ENCODE results near the gene KCNIP3.

Gene KCNIP3

GRCh38 chr2:95380731-95381130 is 83.6 kb downstream of the KCNIP3 start:
- in situ Hi-C loops (cut with HindIII; ENCODE audit: low sequenced_read_pairs): no loop called here

GRCh38 chr2:95381212-95382191 is 84.4 kb downstream of the KCNIP3 start:
- in situ Hi-C loops (cut with HindIII; ENCODE audit: low sequenced_read_pairs): no loop called here

- in situ Hi-C loops (cut with HindIII; ENCODE audit: low sequenced_read_pairs): no loop called here
These were observed 85.0 kb downstream of the KCNIP3 start for GRCh38 chr2:95382192-95382591.

- in situ Hi-C loops (cut with HindIII; ENCODE audit: low sequenced_read_pairs): no loop called here
These were observed 85.8 kb downstream of the KCNIP3 start for GRCh38 chr2:95382686-95383634.

- in situ Hi-C loops (cut with HindIII; ENCODE audit: low sequenced_read_pairs): no loop called here
These were observed 86.5 kb downstream of the KCNIP3 start for GRCh38 chr2:95383635-95384027.

- in situ Hi-C loops (cut with HindIII; ENCODE audit: low sequenced_read_pairs): no loop called here
These were observed 87.9 kb downstream of the KCNIP3 start for GRCh38 chr2:95384854-95385569.

GRCh38 chr2:95385570-95385984 is 88.4 kb downstream of the KCNIP3 start:
- in situ Hi-C loops (cut with HindIII; ENCODE audit: low sequenced_read_pairs): no loop called here

- in situ Hi-C loops (cut with HindIII; ENCODE audit: low sequenced_read_pairs): no loop called here
These were observed 88.9 kb downstream of the KCNIP3 start for GRCh38 chr2:95386031-95386430.

GRCh38 chr2:95387358-95387757 is 90.2 kb downstream of the KCNIP3 start:
- in situ Hi-C loops (cut with HindIII; ENCODE audit: low sequenced_read_pairs): no loop called here

GRCh38 chr2:95388091-95388692 is 91.0 kb downstream of the KCNIP3 start:
- in situ Hi-C loops (cut with HindIII; ENCODE audit: low sequenced_read_pairs): no loop called here

GRCh38 chr2:95388856-95389244 is 91.7 kb downstream of the KCNIP3 start:
- in situ Hi-C loops (cut with HindIII; ENCODE audit: low sequenced_read_pairs): no loop called here

GRCh38 chr2:95389245-95390119 is 92.3 kb downstream of the KCNIP3 start:
- in situ Hi-C loops (cut with HindIII; ENCODE audit: low sequenced_read_pairs): no loop called here

- in situ Hi-C loops (cut with HindIII; ENCODE audit: low sequenced_read_pairs): no loop called here
These were observed 93.2 kb downstream of the KCNIP3 start for GRCh38 chr2:95390272-95390880.

GRCh38 chr2:95390881-95391321 is 93.8 kb downstream of the KCNIP3 start:
- in situ Hi-C loops (cut with HindIII; ENCODE audit: low sequenced_read_pairs): no loop called here

- in situ Hi-C loops (cut with HindIII; ENCODE audit: low sequenced_read_pairs): no loop called here
These were observed 94.6 kb downstream of the KCNIP3 start for GRCh38 chr2:95391641-95392310.

- in situ Hi-C loops (cut with HindIII; ENCODE audit: low sequenced_read_pairs): no loop called here
These were observed 95.2 kb downstream of the KCNIP3 start for GRCh38 chr2:95392320-95392719.

- in situ Hi-C loops (cut with HindIII; ENCODE audit: low sequenced_read_pairs): no loop called here
These were observed 95.7 kb downstream of the KCNIP3 start for GRCh38 chr2:95392730-95393455.

GRCh38 chr2:95393901-95394300 is 96.8 kb downstream of the KCNIP3 start:
- in situ Hi-C loops (cut with HindIII; ENCODE audit: low sequenced_read_pairs): no loop called here
